Activated B cell treated with CpG ODN at 0.5 μM for 24 hours (primary cell): ENCODE data around the gene CNOT4. TPM values are rescaled to one million over a fixed set of nuclear protein-coding genes. Genes with fewer than 3 reads are reported as not detected.

Source experiments
- ATAC-seq: fragments of 200-7000 bp; cut with Tn5 transposase; one replicate; pipeline ENCODE4 v1.10.0; 2021; ENCODE audit warnings: low read depth, mild to moderate bottlenecking, moderate library complexity
- CTCF ChIA-PET: fragments of 350-600 bp; sonication (Branson Sonifier 250); formaldehyde crosslinking; loops from one replicate; lab custom pipeline; 2021; ENCODE audit warnings: antibody characterized with exemption; lab: Charles Lee
- POLR2A ChIA-PET: fragments of 350-600 bp; sonication (Branson Sonifier 250); formaldehyde crosslinking; loops from one replicate; lab custom pipeline; 2021; ENCODE audit warnings: antibody characterized with exemption; lab: Charles Lee
- DNase-seq: peaks from one replicate; pipeline ENCODE4 v3.0.0; 2022
- H3K27ac Mint-ChIP-seq: one replicate; pipeline ENCODE4 v1.8.0; 2020; ENCODE audit warnings: mixed read lengths
- H3K27me3 Mint-ChIP-seq: one replicate; pipeline ENCODE4 v1.8.0; 2021; ENCODE audit warnings: mixed read lengths
- H3K36me3 Mint-ChIP-seq: one replicate; pipeline ENCODE4 v1.8.0; 2021; ENCODE audit warnings: low read depth, mixed read lengths
- H3K4me1 Mint-ChIP-seq: one replicate; pipeline ENCODE4 v1.8.0; 2021; ENCODE audit warnings: mixed read lengths
- H3K4me3 Mint-ChIP-seq: one replicate; pipeline ENCODE4 v1.8.0; 2020; ENCODE audit warnings: mild to moderate bottlenecking, mixed read lengths
- H3K9me3 Mint-ChIP-seq: one replicate; pipeline ENCODE4 v1.8.0; 2020; ENCODE audit warnings: mixed read lengths
- CTCF ChIP-seq: fragments of 200-600 bp; IDR thresholded peaks from one replicate; pipeline ENCODE4 v1.8.0; 2022; ENCODE audit warnings: antibody characterized with exemption, mild to moderate bottlenecking
- intact Hi-C: fragments of 100-400 bp; cut with micrococcal nuclease; formaldehyde crosslinking; loops from one replicate; pipeline ENCODE4 v1.15.1; 2024
- total RNA-seq: library from RNA; stranded (reverse); gene quantifications from 2 replicates; pipeline ENCODE4 v1.2.3, GENCODE V29; 2022

Gene CNOT4
- total RNA-seq, 1 donor from 2014 or later, result 36.8 TPM

- H3K36me3 Mint-ChIP-seq, result peaks cover 7% of the 10 kb centered on the region
- CTCF ChIA-PET, result no interaction called here
- no peaks in the 10 kb centered on the region for H3K9me3 Mint-ChIP-seq
- H3K27ac Mint-ChIP-seq, result no peak overlapping the region
- POLR2A ChIA-PET, result no interaction called here
- no peak for TF ChIP-seq CTCF
- intact Hi-C loops, result no loop called here
- no peaks in the 10 kb centered on the region for H3K27me3 Mint-ChIP-seq
- H3K4me3 Mint-ChIP-seq, result no peak overlapping the region
- DNase-seq, result no peak
- H3K4me1 Mint-ChIP-seq, result no peaks in the 10 kb centered on the region
- no peak for ATAC-seq
Observed at GRCh38 chr7:135377171-135377570, 132.7 kb downstream of the CNOT4 start.

GRCh38 chr7:135375908-135376699, 133.8 kb downstream of the CNOT4 start:
- POLR2A ChIA-PET, result no interaction called here
- CTCF ChIA-PET, result no interaction called here
- H3K4me3 Mint-ChIP-seq, result no peak overlapping the region
- peaks cover 11% of the 10 kb centered on the region for H3K36me3 Mint-ChIP-seq
- H3K27me3 Mint-ChIP-seq, result no peaks in the 10 kb centered on the region
- ATAC-seq, result no peak
- H3K27ac Mint-ChIP-seq, result no peak overlapping the region
- no peak for DNase-seq
- intact Hi-C loops, result no loop called here
- no peak for TF ChIP-seq CTCF
- H3K9me3 Mint-ChIP-seq, result no peaks in the 10 kb centered on the region
- no peaks in the 10 kb centered on the region for H3K4me1 Mint-ChIP-seq

- no peaks in the 10 kb centered on the region for H3K4me1 Mint-ChIP-seq
- no peaks in the 10 kb centered on the region for H3K9me3 Mint-ChIP-seq
- H3K27ac Mint-ChIP-seq, result no peak overlapping the region
- no peak overlapping the region for H3K4me3 Mint-ChIP-seq
- no peaks in the 10 kb centered on the region for H3K27me3 Mint-ChIP-seq
- ATAC-seq (no peak), DNase-seq (no peak)
- POLR2A ChIA-PET, result no interaction called here
- H3K36me3 Mint-ChIP-seq, result peaks cover 19% of the 10 kb centered on the region
- no peak for TF ChIP-seq CTCF
- intact Hi-C loops, result no loop called here
- CTCF ChIA-PET, result no interaction called here
Observed at GRCh38 chr7:135374736-135375135, 135.2 kb downstream of the CNOT4 start.

- no peak for ATAC-seq
- ChIA-PET CTCF (no interaction called here), POLR2A (no interaction called here)
- intact Hi-C loops, result no loop called here
- peaks cover 18% of the 10 kb centered on the region for H3K36me3 Mint-ChIP-seq
- no peak for DNase-seq
- no peaks in the 10 kb centered on the region for H3K27me3 Mint-ChIP-seq
- TF ChIP-seq CTCF, result no peak
- no peak overlapping the region for H3K27ac Mint-ChIP-seq
- no peaks in the 10 kb centered on the region for H3K4me1 Mint-ChIP-seq
- H3K9me3 Mint-ChIP-seq, result no peaks in the 10 kb centered on the region
- H3K4me3 Mint-ChIP-seq, result no peak overlapping the region
Observed at GRCh38 chr7:135372222-135372621, 137.7 kb downstream of the CNOT4 start.

- Mint-ChIP-seq H3K4me3 (no peak overlapping the region), H3K27ac (no peak overlapping the region)
Observed at GRCh38 chr7:135370656-135371055, 139.2 kb downstream of the CNOT4 start.

More at GRCh38 chr7:135370656-135371055, 139.2 kb downstream of the CNOT4 start:
- no peak for DNase-seq
- Mint-ChIP-seq H3K36me3 (peaks cover 18% of the 10 kb centered on the region), H3K9me3 (no peaks in the 10 kb centered on the region), H3K27me3 (no peaks in the 10 kb centered on the region), H3K4me1 (no peaks in the 10 kb centered on the region)
- ChIA-PET CTCF (no interaction called here), POLR2A (no interaction called here)
- no peak for ATAC-seq
- TF ChIP-seq CTCF, result no peak
- intact Hi-C loops, result no loop called here
